Brain pericyte (primary cell): ENCODE measurements around the gene CTLA4.
"Not testable (repeated sequence)": the region's sequence is repeated elsewhere in the genome, so short reads cannot be mapped to it uniquely, and the experiment has no call there.

Experiments used
- DNase-seq: peaks from one replicate; pipeline ENCODE4 v3.0.0-alpha.2; 2012; ENCODE audit warnings: low read depth, low spot score

CTLA4 gene

GRCh38 chr2:203857656-203858055, 9.9 kb upstream of the CTLA4 start:
- DNase-seq, result no peak

- DNase-seq, result no peak
Measured at GRCh38 chr2:203858176-203858575, 9.4 kb upstream of the CTLA4 start.

GRCh38 chr2:203859030-203859789, 8.4 kb upstream of the CTLA4 start:
- no peak for DNase-seq

- DNase-seq, result no peak
Measured at GRCh38 chr2:203861197-203861596, 6.4 kb upstream of the CTLA4 start.

- DNase-seq, result no peak
Measured at GRCh38 chr2:203861607-203862006, 6.0 kb upstream of the CTLA4 start.

- no peak for DNase-seq
Measured at GRCh38 chr2:203869223-203870042, 1.9 kb downstream of the CTLA4 start.

- DNase-seq, result no peak
Measured at GRCh38 chr2:203870481-203870880, 2.9 kb downstream of the CTLA4 start.

GRCh38 chr2:203870941-203871340, 3.4 kb downstream of the CTLA4 start:
- no peak for DNase-seq

GRCh38 chr2:203871371-203871983, 3.9 kb downstream of the CTLA4 start:
- no peak for DNase-seq

- DNase-seq, result no peak
Measured at GRCh38 chr2:203873461-203873860, 5.9 kb downstream of the CTLA4 start.

GRCh38 chr2:203873921-203874631, 6.5 kb downstream of the CTLA4 start:
- no peak for DNase-seq

- no peak for DNase-seq
Measured at GRCh38 chr2:203875471-203875870, 7.9 kb downstream of the CTLA4 start.

GRCh38 chr2:203876328-203876727, 8.8 kb downstream of the CTLA4 start:
- no peak for DNase-seq

GRCh38 chr2:203878063-203878462, 10.5 kb downstream of the CTLA4 start:
- DNase-seq, result no peak

- no peak for DNase-seq
Measured at GRCh38 chr2:203880557-203881125, 13.1 kb downstream of the CTLA4 start.

GRCh38 chr2:203881185-203881584, 13.6 kb downstream of the CTLA4 start:
- not testable (repeated sequence) for DNase-seq

- DNase-seq, result no peak
Measured at GRCh38 chr2:203882551-203882950, 15.0 kb downstream of the CTLA4 start.

GRCh38 chr2:203886661-203887151, 19.1 kb downstream of the CTLA4 start:
- no peak for DNase-seq

- no peak for DNase-seq
Measured at GRCh38 chr2:203887677-203888076, 20.1 kb downstream of the CTLA4 start.

- DNase-seq, result no peak
Measured at GRCh38 chr2:203889542-203889941, 22.0 kb downstream of the CTLA4 start.

GRCh38 chr2:203889944-203890343, 22.4 kb downstream of the CTLA4 start:
- DNase-seq, result no peak
